Right atrium auricular region (tissue), 2 donors: ENCODE data around the gene FBXO31. TPM values are rescaled to one million over a fixed set of nuclear protein-coding genes. Genes with fewer than 3 reads are reported as not detected.

ENCODE experiments used
- DNase-seq: peaks from one replicate; pipeline ENCODE4 v3.0.0-alpha.2; 2019; ENCODE audit warnings: low spot score
- H3K27ac ChIP-seq, 2 donors: fragments of 200-600 bp; sonication (generic); 1 replicate in 1 of 2; 2 replicates in 1 of 2; pipeline ENCODE4 v1.5.1; 2016 to 2019
- H3K27me3 ChIP-seq, 2 donors: fragments of 200-600 bp; sonication (generic); one replicate each; pipeline versions ENCODE4 v1.5.1 to v1.6.0; 2017 to 2019
- H3K36me3 ChIP-seq: fragments of 200-600 bp; sonication (generic); one replicate; pipeline ENCODE4 v1.5.1; 2016
- H3K4me1 ChIP-seq, 2 donors: fragments of 200-600 bp; sonication (generic); one replicate each; pipeline versions ENCODE4 v1.5.1 to v1.6.0; 2017 to 2019
- H3K4me3 ChIP-seq, 2 donors: fragments of 200-600 bp; sonication (generic); 1 replicate in 1 of 2; 2 replicates in 1 of 2; pipeline ENCODE4 v1.5.1; 2017 to 2019; ENCODE audit warnings: mild to moderate bottlenecking in 1 of 2, moderate library complexity in 1 of 2
- H3K9me3 ChIP-seq, 2 donors: fragments of 200-600 bp; sonication (generic); one replicate each; pipeline ENCODE4 v1.5.1; 2019
- CTCF ChIP-seq, 2 donors: fragments of 200-600 bp; sonication (generic); IDR thresholded peaks; one replicate each; pipeline ENCODE4 v1.5.1; 2019; ENCODE audit warnings: antibody characterized with exemption in 2 of 2
- total RNA-seq, 2 donors: library from RNA; depleted of rRNA; stranded (reverse); fragments of >200 nt; gene quantifications; one replicate each; pipeline ENCODE4 v1.1.0, GENCODE V29; 2016

FBXO31 gene
- total RNA-seq, 2 donors from 2014 or later = 39.3 to 53.1 TPM

DNA sequence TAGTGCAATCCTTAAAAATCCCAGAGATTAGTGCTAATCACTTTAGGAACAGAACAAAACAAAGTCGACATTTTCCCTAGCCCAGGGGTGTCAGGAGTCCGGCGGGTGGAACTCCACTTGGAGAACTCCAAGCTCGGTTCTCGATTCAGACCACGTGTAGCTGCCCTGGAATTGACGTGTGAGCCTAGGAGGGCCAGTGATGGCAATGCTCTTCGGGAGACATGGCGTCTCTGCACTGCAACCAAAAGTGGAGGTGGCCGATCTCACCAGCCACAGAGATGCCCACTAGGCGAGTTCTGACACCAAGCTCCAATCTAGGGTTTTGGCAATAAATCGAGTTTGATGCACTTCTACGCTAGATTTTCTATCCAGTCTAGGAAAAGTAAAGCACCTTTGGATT lies 26.2 kb upstream of the FBXO31 start:
- Histone ChIP-seq H3K9me3 (no peaks in the 10 kb centered on the region), H3K4me3 (no peak overlapping the region), H3K27ac (no peak overlapping the region), H3K27me3 (no peaks in the 10 kb centered on the region), H3K4me1 (no peaks in the 10 kb centered on the region), H3K36me3 (peaks cover 81% of the 10 kb centered on the region)
- DNase-seq = no peak
- no peak for TF ChIP-seq CTCF (IDR thresholded peaks at IDR 0.05)

DNA sequence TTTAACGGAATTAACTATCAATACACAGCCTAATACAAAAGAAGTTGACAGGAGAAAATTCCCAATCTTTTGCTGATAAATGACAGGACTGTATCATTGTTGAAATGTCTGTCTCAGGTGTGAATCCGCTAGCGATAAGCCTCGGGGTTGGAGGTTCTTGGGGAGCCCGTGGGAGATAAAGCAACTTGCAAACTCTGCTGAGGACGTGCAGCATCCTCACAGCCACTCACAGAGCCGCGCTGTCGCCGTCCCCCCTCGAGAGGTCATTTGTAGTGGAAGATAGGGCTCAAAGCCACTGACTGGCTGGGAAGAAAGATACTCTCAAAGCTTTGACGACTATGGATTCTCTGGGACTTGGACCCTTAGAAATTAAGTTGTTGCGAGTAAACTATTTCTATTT lies 25.6 kb upstream of the FBXO31 start:
- H3K9me3 ChIP-seq = no peaks in the 10 kb centered on the region
- H3K4me3 ChIP-seq = no peak overlapping the region
- no peaks in the 10 kb centered on the region for H3K27me3 ChIP-seq
- no peak for DNase-seq
- no peak for TF ChIP-seq CTCF (IDR thresholded peaks at IDR 0.05)
- H3K4me1 ChIP-seq = no peaks in the 10 kb centered on the region
- H3K36me3 ChIP-seq = peaks cover 81% of the 10 kb centered on the region
- H3K27ac ChIP-seq = no peak overlapping the region

DNA sequence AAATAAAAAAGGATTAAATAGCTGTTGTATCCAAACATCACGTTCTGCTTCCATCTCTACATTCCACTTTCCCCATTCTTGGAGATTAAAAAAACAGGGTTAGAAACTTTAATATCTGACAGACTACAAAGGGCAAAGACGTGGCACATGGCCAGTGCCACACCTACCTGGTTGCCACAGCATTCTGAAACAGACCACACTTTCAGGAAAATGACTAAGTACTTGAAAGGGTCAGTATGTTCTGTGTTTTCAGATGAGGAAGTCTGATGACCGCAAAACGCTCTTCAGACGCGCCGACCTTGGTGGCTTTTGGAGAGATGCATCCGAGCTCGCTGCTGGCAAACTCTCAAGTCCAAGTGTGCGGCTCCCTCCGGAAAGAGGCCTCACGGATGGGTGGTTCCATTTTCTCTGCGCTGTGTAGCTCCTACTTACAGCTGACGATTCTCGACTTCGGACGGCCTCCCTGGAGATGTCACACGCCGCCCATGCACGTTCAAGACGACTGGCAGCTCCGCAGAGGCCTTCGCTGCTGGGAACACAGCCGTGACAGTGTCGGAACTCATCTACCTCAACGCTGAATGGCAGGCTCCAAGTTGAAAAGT lies 24.0 kb upstream of the FBXO31 start:
- DNase-seq = peak; percentile 71
- no peaks in the 10 kb centered on the region for H3K27me3 ChIP-seq
- H3K4me1 ChIP-seq = no peaks in the 10 kb centered on the region
- no peak for TF ChIP-seq CTCF (IDR thresholded peaks at IDR 0.05)
- H3K4me3 ChIP-seq = no peak overlapping the region
- no peaks in the 10 kb centered on the region for H3K9me3 ChIP-seq
- H3K27ac ChIP-seq = peak overlapping the region; percentile 27 to 54
- H3K36me3 ChIP-seq = peaks cover 79% of the 10 kb centered on the region

- Histone ChIP-seq H3K27ac (peak overlapping the region; percentile 13 to 38), H3K36me3 (peaks cover 73% of the 10 kb centered on the region), H3K4me3 (no peak overlapping the region), H3K9me3 (no peaks in the 10 kb centered on the region), H3K27me3 (no peaks in the 10 kb centered on the region), H3K4me1 (no peaks in the 10 kb centered on the region)
- TF ChIP-seq CTCF (IDR thresholded peaks at IDR 0.05) = no peak
- DNase-seq = no peak
These were observed 23.0 kb upstream of the FBXO31 start for GRCh38 chr16:87406495-87407088.

- H3K4me3 ChIP-seq = no peak overlapping the region
- H3K4me1 ChIP-seq = no peaks in the 10 kb centered on the region
- no peaks in the 10 kb centered on the region for H3K9me3 ChIP-seq
- H3K27me3 ChIP-seq = no peaks in the 10 kb centered on the region
- DNase-seq = no peak
- peaks cover 72% of the 10 kb centered on the region for H3K36me3 ChIP-seq
- no peak overlapping the region for H3K27ac ChIP-seq
- no peak for TF ChIP-seq CTCF (IDR thresholded peaks at IDR 0.05)
These were observed 21.4 kb upstream of the FBXO31 start for GRCh38 chr16:87404764-87405625.
